ENCODE data around the gene MRPL30.

DNA sequence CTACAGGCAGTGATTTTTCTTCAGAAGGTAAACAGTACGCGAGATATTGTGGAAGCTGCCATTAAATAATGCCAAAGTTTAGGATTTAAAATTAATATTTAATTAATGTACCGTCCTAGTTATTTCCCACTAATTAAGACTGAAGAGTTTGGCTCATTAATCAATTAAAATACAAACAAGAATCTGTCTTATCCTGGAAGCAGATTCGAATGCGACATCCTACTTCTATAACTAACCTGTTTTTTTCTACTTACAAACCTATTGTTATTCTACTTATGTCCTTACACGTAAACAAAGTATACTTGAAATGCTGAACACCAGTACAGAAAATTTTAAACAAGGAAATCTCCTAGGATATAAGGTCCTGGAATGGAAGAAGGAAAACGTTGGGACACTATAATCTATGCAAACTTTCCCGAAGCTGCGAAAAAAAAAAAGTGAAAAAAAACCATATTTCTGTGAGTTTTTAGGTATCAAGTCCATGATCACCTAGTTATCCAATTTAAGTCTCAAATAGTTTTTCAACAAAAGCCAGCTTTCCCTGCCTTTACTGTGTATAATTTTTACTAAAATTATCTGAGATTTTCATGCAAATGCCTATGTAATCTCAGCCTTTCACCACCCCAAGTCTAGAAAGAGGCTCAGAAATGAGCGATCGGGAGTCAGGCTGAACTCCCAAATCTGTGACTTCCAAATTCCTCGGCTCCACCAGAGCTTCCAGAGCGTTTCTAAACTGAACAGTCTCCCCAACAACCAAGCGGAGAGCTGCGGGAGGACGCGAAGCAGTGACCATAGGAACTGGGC is 40.7 kb upstream of the MRPL30 start:
- TF ChIP-seq, protein P1, sequence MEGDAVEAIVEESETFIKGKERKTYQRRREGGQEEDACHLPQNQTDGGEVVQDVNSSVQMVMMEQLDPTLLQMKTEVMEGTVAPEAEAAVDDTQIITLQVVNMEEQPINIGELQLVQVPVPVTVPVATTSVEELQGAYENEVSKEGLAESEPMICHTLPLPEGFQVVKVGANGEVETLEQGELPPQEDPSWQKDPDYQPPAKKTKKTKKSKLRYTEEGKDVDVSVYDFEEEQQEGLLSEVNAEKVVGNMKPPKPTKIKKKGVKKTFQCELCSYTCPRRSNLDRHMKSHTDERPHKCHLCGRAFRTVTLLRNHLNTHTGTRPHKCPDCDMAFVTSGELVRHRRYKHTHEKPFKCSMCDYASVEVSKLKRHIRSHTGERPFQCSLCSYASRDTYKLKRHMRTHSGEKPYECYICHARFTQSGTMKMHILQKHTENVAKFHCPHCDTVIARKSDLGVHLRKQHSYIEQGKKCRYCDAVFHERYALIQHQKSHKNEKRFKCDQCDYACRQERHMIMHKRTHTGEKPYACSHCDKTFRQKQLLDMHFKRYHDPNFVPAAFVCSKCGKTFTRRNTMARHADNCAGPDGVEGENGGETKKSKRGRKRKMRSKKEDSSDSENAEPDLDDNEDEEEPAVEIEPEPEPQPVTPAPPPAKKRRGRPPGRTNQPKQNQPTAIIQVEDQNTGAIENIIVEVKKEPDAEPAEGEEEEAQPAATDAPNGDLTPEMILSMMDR (IDR thresholded peaks at IDR 0.05; ENCODE audit: extremely low read depth in 1 of 2, insufficient read depth in 1 of 2, low read depth in 1 of 2, low read length in 2 of 2): no peak
- TF ChIP-seq POLR2A (IDR thresholded peaks at IDR 0.05; ENCODE audit: low read depth, low read length) (no peak), JUN (IDR thresholded peaks at IDR 0.05; ENCODE audit: borderline replicate concordance, insufficient read depth, insufficient read length, low read depth) (no peak), EZH2 (IDR thresholded peaks at IDR 0.05; ENCODE audit: borderline replicate concordance, low read depth, low read length, severe bottlenecking) (no peak), POLR2AphosphoS5 (IDR thresholded peaks at IDR 0.05; ENCODE audit: insufficient read depth, low read depth, low read length) (no peak)
